GM18511 (cell line): ENCODE results near the gene EYA3.

Source experiments
- ATAC-seq: cut with Tn5 transposase; IDR thresholded peaks from one replicate; pipeline ENCODE4 v1.9.1; 2021; ENCODE audit warnings: mild to moderate bottlenecking, moderate library complexity; ENCODE audit not compliant: unreplicated experiment

EYA3 gene

DNA sequence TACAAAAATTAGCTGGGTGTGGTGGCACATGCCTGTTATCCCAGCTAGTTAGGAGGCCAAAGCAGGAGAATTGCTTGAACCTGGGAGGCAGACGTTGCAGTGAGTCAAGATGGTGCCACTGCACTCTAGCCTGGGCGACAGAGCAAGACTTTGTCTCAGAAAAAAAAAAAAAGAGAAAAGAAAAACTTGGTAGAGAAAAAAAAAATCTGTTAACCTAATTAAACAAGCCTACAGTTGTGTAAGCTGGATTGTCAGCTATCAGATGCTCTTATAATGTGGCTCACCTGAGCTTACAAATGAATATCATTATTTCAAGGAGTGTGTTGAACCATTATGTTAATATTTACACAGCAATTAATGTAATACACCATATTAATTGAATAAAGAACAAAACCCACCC is 26.4 kb upstream of the EYA3 start:
- ATAC-seq = no peak

DNA sequence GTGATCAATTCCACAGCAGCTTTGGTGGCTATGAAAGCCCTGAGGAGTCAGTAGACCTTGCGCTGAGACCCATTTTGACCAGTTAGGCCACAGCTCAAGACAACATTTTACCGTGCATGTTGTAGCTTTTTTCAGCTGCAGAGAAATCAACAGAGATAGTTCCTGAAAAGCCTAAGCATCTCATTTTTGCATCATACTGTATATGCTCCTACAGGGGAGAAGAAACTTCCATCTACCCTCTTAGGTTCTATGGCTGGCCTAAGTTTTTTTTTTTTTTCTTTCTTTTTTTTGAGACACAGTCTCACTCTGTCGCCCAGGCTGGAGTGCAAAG is 24.8 kb upstream of the EYA3 start:
- ATAC-seq = no peak

DNA sequence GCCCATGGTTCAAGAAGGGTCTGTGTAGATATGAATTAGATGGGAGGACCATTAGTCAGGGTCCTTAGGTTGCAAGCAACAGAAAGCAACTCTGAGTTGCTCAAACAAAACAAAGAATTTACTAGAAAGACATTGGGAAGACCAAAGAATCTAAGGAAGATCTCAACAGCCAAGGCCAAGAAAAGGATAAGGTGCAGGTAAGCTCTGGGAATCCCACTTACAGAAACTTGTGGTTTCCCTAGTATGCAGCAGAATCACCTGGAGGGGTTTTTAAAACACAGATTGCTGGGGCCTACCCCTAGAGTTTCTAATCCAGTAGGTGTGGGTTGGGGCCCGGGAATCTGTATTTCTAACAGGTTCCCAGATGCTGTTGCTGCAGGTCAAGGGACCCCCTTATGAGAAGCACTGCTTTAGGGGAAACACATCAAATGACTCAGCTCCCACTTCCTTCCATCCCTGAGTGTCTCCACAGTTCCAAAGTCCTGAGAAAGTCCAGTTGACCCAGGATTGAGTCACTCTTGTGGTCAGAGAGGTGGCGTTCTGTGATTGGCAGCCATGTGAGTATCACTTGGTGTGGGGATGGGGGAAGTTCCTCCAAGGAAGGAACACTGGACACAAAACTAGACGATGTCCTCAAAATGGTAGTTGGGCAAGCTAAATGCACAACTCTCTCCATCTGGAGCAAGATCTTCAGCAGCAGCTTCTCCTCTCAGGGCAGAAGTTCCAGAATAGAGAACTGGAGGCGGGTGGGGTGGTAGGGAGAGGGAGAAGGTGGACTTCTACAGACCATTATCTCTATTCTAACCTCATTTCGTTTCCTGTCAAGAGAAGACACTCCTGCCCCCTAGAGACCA is 24.2 kb upstream of the EYA3 start:
- no peak for ATAC-seq

GRCh38 chr1:28111157-28111556 is 22.7 kb upstream of the EYA3 start:
- ATAC-seq = no peak

DNA sequence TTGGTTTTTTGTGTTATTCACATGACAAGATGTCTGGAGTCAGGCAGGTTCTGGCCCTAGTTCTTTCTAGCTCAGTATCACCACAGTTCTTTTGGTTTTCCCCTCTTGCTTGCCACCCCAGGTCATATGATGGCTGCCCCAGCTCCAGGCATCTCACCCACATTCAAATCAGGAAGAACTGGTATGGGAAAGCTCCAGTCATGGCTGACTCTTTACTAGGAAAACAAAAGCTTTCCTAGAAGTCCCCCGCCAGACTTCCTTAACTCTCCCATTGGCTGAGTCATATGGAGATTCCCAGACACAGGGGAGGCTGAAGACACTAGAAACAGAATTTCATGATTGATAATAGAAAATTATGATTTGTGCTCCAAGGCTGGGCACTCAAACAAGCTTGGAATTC is 22.1 kb upstream of the EYA3 start:
- no peak for ATAC-seq

- ATAC-seq = no peak
These were observed 21.2 kb upstream of the EYA3 start for GRCh38 chr1:28109639-28110038.

DNA sequence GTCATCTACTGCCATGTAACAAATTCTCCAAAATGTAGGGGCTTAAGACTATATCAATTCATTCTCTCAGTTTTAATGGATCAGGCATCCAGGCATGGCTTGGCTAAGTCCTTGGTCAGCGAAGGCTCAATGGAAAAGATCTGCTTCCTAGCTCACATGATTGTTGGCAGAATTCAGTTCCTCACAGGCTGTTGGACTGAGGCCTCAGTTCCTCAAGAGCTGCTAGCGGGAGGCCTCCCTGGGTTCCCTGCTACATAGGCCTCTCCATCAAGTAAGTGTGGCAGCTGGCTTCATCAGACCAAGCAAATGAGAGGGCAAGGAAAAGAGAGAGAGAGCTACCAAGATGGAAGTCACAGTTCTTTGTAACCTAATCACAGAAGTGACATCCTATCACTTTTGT is 19.6 kb upstream of the EYA3 start:
- no peak for ATAC-seq

- ATAC-seq = no peak
These were observed 16.6 kb upstream of the EYA3 start for GRCh38 chr1:28104866-28105467.

DNA sequence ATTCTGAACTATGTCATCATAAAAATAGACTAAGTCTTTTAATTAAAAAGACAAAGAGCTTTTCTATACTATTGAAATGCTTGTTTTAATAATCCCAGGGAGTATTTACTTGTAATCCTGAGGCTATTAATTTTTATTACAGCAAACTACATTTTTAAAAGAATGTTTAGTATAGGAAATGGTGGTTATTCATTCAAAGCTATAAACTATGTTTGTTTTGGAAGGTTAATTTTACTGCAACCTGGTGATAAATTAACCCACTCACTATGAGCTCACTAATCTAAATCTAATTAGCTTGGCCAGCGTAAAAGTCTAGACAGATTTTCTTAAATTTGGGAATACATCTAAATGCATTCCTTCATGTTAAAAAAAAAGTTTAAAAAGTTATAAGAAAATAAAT is 13.8 kb upstream of the EYA3 start:
- no peak for ATAC-seq

- no peak for ATAC-seq
These were observed 10.8 kb upstream of the EYA3 start for GRCh38 chr1:28099050-28099769.

DNA sequence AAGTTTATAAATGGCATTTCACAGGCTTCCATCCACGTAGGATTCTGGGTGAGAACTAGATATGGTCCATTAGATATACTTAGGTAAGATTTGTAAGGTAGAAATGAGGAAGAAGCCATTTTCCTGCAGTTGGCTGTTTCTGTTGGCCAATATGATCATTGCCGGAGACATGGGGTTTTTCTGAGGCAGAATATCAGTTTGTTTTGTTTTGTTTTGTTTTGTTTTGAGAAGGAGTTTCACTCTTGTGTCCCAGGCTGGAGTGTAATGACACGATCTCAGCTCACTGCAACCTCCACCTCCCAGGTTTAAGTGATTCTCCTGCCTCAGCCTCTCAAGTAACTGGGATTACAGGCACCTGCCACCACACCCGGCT is 8.7 kb upstream of the EYA3 start:
- ATAC-seq = no peak

DNA sequence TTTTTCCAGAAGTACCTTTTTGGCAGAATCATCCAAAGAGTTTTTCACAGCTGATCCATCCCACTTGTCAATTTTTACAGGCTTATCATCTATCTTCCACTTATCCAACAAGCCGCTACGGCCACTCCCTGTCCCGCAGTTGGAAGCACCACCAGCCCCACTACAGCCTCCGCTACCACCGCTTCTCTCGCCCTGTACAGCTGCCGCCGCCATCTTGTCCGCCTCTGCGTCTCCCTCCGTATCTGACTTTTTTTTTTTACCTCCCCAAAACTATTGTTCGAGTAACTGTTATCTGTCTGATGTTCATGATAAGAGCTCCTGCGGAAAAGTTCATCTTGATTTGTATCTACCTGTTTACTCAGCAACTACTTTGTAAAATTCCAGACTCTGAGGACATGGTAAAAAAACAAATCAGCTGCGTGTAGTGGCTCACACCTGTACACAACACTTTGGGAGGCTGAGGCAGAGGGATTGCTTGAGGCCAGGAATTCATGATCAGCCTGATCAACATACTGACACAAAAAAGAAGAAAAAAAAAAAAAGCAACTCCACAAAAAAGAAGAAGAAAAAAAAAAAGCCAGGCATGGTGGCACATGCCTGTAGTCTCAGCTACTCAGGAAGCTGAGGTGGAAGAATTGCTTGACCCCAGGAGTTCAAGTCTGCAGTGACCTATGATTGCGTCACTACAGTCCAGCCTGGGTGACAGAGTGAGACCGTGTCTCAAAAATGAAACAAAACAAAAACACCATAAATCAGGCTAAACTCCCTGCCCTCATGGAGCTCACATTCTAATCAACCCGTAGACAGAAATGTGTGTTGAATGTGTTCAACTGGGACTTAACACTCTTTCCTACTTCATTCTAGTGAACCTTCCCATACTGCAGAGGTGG is 8.0 kb upstream of the EYA3 start:
- ATAC-seq = no peak

DNA sequence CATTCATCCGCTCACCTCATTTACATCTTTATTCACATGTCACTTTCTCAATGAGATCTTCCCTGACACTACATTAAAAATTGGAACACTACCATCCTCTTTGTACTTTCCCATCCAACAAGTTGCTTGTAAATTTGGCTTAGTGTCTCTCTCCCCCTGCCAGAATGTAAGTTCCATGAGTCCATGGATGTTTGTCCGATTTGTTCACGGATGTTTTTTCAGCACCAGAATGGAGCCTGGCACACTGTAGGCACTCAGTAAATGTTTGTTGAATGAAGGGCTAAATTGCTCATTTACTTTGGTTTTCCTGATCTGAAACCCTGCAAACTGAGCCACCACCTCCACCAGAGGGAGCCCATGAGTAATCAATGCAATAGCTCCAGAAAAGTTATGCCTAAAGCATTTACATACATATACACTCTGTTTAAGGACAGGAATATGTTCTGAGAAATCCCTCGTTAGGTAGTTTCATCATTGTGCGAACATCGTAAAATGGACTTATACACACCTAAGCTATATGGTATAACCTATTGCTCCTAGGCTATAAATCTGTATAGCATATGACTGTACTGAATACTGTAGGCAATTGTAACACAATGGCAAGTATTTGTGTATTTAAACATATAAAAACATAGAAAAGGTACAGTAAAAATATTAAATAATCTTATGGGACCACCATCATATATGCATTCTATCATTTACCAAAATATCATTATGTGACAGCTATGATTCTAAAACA is 2.8 kb upstream of the EYA3 start:
- ATAC-seq = no peak

GRCh38 chr1:28087614-28088167 is 719 bp downstream of the EYA3 start:
- ATAC-seq = no peak

DNA sequence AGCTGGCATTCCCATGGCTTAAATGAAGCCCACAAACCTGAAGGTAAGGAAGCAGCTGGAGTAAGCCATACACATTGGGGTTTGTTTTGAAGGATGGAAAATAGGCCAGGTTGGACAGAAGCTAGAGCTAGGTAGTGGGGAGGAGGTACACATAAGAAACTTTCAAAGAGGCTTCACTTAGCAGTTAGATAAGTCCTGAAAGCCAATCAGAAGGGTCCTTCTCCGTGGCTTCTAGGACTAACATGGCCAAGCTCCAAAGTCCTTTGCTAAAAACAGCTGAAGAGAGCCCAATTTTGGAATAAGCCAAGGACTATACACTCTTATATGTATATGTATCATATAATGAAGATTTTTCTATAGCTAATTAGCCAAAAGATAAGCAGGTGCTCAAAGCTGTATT is 1.8 kb downstream of the EYA3 start:
- ATAC-seq = no peak

GRCh38 chr1:28085129-28085528 is 3.3 kb downstream of the EYA3 start:
- no peak for ATAC-seq

- ATAC-seq = no peak
These were observed 4.5 kb downstream of the EYA3 start for GRCh38 chr1:28083876-28084275.

DNA sequence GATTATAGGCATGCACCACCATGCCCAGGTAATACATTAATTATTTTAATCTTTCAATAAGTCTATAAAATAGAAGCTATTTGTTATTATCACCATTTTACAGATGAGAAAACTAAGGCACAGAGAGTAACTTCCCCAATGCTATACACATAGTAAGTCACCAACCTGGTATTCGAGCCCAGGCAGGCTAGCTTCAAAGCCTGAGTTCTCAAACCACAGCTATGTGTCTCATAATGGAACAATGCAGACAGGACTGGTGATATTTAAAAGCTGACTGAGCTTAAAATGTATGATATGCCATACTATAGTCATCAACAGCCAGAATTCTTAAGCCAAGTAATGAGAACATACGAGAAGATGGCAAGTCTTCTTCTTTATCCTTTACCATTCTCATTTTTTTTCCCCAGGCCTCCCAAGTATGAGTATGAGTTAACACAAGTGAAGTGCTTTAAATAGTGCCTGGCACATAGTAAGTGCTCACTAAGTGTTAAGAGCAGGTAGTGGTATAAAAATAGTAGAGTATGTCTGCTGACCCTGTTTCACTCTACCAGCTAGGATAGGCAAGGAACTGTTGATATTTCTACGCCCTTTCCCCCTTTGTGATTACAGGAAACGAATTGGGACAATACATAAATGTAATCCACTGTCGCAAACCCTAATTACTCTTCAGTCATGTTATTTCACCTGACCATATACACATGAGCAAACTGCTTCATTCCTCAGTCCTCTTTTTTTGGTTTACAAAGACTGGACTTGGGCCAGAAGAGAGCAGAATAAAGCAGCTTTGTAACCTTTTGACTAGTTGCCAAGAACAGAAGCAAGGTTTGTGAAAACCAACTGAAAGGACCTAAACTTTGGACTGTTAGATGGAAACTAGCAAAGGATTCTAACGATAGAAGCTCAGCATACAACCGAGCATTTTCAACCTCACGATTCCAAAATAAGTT is 9.5 kb downstream of the EYA3 start:
- no peak for ATAC-seq

DNA sequence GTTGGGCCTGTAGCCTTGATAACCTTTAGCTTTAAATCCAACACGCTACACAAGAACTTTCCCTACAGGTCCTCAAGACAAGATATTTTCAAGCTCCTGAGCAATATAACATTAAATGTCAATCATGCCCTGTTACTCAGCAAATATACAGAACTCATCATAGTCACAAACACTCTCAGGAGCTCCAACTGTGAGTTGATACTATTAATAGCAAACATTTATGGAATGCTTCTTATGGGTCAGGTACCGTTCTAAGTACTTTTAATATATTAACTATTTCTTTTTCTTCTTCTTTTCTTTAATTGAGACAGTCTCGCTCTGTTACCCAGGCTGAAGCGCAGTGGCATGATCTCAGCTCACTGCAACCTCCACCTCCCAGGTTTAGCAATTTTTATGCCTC is 10.1 kb downstream of the EYA3 start:
- ATAC-seq = no peak
